Hematopoietic multipotent progenitor cell treated with erythropoietin and hydrocortisone succinate and interleukin-3 and kit ligand, for 8 days (in vitro differentiated cells): Measurements from ENCODE around the gene MRPS35.

Source experiments
- DNase-seq: peaks from one replicate; pipeline ENCODE4 v3.0.0-alpha.2; 2015

MRPS35 gene

DNA sequence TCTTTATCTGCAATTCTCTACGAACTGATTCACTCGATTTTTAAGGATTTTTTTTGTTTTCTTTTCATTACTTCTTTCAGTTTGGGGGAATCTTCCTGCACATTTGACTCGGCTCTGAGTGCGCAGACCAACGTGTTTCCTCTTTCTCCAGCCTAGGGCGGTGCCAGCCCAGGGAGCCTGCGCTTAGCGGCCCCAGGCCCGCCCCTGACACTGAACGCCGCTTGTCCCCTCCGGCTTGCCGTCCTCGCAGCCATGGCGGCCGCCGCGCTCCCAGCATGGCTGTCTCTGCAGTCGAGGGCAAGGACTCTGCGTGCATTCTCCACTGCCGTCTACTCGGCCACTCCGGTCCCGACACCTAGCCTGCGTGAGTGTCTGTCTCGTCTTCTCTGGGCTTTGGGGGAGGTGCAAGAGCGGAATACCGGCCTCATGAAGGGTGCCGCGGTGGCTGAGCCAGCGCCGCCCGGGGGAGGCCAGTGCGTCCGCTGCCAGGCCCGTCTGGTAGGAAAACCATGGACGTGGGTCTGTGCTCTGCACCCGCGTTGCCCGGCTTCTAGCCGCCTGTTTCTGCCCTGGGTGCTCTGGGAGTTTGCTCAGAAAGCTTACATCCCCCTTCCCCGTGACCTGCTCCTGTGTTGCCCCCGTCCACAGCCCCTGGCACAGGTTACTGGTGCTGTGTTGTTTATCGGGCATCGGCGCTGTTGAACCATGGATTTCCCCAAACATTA, at the start of gene MRPS35:
MRPS35 (plus strand) TSS at position 241 of the 725 bp plus-strand sequence; CDS start at position 253, 12 bp downstream.
- peak; percentile 90 for DNase-seq

DNA sequence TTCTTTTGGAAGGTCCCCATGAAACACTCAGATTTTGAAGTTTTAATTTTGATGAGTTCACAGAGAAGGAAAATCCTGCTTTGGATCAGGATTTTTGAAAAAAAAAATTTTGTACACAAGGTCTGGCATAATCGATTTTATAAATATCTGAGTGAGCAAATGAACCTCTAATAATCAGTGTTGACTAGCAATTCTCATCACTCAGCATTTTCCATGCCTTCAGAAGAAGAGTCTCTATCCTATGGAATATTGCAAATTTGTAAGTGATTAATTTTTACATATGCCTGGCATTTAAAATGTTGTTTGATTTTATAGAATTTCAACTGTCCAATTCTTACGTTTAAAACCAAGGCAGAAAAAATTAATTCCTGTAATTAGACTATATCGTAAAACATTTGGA, 44.9 kb upstream of the MRPS35 start:
- DNase-seq = no peak

DNA sequence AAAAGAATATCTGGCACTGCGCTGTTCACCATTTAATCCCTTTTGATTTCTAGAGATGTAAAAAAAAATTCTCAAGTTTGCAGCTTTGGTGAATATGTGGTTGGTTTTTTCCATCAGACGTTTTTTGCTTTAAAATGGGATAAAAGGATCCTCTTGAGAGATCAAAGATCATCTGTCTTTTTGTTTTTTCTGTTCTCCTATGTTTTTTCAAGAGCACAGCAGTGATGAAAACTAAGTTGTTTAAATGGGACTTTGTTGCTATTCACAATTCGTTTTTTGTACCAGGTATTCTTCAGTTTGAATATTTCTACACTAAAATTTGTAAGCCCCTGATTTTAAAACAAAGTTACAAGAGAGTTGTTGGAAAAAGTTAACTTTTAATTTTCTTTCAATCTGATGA, 44.1 kb upstream of the MRPS35 start:
- DNase-seq = no peak

DNA sequence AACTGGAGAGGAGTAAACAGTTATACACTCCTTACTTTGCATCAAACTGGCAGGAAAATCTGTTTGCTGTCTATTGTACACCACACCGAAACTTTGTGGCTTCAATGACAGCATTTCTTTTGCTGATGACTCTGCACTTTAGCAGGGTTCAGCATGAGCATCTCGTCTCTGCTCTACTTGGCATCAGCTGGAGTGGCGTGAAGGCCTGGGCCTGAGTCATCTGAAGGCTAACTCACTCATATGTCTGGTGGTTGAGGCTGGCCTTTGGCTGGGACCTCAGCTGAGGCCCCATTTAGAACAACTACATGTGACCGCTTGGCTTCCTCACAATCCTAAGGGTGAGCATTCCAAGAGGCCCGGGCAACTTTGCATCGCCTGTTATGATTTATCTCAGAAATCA, 43.1 kb upstream of the MRPS35 start:
- no peak for DNase-seq

DNA sequence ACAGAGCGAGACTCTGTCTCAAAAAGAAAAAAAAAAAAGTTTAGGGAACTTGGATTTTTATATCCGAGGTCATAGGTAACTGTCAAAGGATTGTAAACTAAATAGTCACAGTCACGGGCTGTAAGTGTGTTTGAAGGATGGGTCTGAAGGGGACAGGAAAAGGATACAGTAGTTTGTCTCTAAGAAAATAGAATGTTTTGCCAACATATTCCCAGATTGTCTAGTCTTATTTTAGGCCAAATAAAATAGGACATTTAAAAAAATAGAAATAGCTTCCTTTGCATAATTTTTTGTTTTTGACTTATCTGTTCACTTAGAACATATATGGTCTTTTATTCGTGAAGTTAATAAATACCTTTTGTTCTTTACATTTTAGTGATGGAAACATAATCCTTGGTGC, 38.6 kb upstream of the MRPS35 start:
- no peak for DNase-seq

DNA sequence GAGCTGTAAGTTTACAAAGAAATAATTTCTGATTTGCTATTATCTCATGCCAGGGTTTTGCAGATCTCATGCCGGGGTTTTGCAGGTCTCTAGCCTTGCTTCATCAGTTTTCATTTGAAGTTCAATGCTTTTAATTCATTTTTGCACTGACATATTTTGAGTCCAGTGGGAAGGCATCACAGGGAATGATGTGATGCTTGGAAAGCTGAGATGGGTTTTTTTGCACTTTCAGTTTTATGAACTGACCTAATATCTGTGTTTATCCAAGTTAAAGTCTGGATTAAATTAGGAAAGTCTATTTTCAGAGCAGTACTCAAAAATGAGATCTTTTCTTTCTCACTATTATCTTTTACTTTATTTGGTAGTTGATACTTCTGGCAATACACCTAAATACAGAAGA, 38.0 kb upstream of the MRPS35 start:
- no peak for DNase-seq

DNA sequence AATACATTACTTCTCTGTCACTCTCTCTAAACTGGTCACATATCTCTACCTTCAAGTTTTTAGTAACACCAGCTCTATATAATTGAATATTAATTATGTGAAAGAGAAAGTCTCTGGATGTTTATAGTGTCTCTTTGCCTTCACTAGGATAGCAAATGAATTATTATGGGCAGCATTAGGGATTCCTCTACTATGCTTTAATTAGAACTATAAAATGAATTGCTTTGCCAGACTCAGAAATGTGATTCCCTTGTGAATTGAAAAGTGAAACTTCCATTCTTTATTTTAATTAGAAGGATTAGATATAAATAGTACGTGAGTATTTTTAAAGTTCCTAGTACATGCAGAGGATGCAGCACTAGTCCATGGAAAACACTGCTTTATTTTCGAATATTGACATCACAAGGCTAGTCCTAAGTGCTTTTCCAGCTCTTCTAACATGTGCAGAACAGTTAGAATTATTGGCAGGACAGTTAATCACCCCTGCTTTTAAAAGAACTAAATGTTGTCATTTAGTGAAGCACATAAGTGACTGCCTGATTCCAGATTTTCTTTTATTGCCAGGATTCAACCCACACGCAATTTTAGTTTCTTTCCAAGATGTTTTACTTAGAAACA, 37.4 kb upstream of the MRPS35 start:
- no peak for DNase-seq

DNA sequence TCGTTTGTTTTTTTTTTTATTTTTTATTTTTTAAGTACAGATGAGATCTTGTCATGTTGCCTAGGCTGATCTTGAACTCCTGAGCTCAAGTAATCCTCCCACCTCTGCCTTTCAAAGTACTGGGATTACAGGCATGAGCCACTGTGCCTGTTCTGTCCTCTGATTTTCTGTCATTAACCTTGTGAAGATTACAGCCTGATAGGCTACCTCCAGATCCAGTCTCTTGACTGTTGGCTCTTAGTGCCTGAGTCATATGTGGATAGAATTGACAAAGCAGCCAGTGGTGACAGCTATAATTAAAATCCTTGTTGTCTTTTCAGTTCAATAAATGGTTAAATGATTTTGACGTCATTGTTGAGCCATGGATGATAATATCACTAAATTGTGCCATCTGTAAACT, 35.6 kb upstream of the MRPS35 start:
- DNase-seq = no peak

DNA sequence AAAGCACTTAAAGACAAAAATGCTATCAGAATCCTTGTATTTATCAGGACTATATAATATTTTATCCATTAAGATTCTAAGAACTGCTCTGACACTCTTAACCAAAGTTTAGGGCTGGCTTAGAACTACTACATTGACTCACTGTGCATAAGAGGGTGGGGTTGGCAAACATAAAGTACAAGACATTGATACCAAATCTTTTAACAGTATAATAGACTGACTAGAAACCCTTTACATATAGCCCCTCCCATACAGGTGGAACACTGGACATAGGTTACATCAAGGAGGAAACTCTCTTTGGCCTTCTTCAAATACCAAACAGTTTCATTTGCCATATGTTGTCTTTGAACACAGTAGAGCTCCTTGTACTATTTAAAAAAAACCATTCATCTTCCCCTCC, 30.0 kb upstream of the MRPS35 start:
- no peak for DNase-seq

DNA sequence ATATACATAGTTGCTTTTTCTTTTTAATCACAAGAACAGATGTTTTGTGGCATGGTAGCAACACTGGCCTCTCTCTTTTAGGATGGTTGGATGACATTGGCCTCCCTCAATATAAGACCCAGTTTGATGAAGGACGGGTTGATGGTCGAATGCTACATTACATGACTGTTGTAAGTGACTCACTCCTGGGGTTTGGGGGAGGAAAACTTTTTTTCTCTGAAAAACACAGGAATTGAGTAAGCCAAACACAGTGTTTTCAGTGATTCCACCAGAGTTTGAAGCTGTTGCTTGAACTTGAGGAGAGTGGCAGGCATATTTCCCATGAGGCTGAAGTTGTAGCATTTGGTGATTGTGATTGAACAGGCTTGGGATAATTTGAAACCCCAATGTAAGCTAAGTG, 28.1 kb upstream of the MRPS35 start:
- no peak for DNase-seq

DNA sequence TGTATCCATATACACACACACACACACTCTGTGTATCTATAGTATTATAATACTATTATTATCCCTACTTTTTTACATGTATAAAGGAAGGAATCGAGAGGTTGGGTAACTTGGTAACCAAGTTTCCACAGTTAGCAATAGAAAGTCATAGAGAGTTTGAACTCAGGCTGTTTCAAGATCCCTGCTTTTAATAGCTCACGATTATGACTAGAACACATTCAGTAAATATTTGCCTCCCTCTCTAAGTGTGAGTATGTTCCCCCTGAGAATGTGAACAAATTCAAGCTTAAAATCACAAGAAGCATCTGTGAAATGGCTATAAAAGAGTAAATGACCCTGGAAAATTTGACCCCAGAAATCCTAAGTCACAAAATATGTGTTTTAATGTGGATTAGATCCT, 25.4 kb upstream of the MRPS35 start:
- DNase-seq = no peak

DNA sequence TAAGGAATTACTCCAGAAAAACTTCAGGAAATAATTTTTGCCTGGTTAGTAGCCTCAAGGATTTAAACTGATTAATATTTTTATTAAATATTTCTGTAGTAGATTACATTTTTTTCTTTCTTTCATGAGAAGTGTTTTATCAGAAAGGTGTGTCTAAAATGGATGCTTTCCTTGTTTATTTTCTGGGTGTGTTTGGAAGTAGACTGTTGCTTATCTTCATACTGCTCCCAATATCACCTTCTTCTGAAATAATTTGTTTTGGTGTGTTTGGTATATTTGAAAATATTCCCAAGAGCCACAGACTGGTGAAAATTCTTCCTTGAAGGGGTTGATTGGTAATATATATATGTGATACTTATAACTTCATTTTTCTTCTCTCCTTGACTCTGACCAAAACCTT, 24.5 kb upstream of the MRPS35 start:
- DNase-seq = no peak

DNA sequence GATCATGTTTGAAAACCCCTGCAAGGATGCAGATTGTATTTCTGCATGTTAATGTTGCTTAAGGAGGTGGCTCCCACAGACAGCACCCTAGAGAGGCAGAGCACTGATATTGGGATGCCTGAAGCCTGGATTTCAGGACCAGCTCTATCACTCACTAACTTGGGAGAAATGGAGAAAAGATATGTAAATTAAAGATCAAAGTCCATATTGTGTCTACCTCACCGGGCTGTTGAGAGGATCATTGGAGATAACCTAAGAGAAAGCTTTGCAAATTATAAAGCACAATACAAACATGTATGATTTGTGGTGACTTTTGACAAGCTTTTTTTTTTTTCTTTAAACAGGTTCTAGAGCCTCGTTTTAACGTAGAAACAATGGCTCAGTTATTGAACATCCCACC, 22.0 kb upstream of the MRPS35 start:
- DNase-seq = no peak

DNA sequence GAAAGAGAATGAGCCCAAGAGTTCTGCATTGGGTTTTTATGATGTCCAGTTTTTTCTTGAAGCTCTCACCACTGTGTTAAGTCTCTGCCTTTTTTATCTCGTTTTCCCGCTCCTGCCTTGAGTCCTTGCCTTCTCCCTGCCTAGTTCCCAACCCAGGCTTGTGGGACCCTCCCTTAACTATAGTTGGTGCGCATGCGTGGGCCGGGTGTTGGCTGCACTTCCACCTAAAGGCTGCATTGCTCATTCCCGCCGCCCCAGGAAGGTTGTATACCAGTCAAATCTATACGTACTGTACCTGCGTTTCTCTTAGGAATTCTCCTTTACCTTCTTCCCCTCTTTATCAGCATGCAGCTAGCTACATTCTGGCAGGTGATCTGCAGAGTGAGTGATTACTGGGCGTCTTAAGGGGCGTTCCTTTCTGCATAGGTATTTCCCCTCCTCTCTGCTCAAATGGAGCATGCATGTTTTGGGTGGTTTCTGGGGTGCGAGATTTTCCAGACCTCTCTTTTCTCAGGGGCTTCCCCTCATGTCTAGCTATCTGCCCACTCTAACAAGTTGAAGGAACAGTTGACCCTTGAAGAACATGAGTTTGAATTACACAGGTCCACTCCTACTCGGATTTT, 21.0 kb upstream of the MRPS35 start:
- DNase-seq = no peak

DNA sequence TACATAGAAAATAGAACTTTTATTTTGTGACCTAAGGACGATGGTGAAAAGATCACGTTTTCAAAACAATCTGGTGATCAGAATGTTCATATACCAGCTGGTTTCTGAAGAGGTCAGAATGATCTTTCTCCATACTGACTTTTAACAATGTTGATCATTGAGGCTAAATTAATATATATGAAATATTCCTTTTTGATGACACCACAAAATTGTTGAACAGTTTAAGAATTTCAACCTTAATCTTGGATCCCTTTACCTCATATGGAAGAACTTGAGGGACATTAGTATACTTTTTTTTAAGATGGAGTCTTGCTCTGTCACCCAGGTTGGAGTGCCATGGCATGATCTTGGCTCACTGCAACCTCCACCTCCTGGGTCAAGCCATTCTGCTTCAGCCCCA, 17.2 kb upstream of the MRPS35 start:
- DNase-seq = no peak

DNA sequence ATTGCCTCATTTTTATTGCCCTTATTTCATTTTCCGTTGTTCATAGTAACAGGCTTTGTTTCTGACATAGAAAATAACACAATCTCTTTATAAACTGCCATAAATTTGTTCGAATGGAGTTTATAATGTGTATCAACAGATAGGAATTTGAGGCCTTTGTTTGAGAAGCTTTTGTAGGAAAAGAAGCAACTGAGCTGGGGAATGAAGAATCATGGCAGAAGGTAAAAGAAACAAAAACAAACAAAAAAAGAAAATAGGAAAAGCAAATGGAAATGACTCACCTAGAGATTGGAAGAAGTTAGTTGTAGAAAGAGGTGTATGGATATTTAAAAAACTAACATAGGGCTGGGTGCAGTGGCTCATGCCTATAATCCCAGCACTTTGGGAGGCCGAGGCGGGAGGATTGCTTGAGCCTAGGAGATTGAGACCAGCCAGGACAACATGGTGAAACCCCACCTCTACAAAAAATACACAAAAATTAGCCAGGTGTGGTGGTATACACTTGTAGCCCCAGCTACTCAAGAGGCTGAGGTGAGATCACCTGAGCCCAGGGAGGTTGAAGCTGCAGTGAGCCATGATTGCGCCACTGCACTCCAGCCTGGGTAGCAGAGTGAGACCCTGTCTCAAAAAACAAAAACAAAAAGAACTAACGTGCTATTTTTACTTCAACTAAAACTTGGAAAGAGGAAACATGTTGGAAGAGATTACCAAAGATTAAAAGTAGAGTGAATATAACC, 14.9 kb upstream of the MRPS35 start:
- no peak for DNase-seq

DNA sequence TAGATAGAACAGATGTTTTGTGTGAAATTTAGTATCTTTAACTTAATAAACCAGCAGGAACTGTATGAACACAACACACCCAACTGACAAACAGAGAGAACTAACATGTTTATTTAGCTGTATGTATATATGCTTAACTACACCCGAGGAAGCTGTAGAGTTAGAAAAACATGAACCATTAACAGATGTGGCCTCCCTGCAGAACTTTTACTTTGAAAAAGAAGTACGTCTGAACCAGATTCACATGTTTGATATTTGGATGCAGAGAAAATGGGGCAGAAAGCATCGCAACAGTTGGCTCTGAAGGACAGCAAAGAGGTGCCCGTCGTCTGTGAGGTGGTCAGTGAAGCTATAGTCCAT, 14.4 kb upstream of the MRPS35 start, which contains the start of gene REP15:
REP15 (plus strand) TSS at position 155 of the 360 bp plus-strand sequence; CDS start at position 271, 116 bp downstream.
- DNase-seq = no peak

DNA sequence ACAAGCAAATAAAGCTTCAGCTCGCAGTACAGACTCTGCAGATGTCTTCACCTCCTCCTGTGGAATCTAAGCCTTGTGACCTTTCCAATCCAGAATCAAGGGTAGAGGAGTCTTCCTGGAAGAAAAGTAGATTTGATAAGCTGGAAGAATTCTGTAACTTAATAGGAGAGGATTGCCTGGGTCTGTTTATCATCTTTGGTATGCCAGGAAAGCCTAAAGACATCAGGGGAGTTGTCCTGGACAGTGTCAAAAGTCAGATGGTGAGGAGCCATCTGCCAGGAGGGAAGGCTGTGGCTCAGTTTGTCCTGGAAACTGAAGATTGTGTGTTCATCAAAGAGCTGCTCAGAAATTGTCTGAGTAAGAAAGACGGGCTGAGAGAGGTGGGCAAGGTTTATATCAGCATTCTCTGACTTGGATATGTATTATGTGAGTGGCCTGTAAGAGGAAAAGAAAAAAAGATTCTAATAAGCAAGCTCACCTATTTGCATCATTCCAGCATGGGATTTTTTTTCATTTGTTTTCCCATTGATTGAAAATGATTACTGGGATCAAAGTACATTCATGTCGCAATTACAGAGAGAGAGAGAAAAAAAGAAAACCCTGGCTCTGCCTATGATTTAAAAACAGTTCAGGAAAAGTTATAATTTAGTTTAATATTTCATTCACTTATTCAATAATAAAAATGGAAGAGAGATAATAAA, 13.6 kb upstream of the MRPS35 start:
- no peak for DNase-seq

DNA sequence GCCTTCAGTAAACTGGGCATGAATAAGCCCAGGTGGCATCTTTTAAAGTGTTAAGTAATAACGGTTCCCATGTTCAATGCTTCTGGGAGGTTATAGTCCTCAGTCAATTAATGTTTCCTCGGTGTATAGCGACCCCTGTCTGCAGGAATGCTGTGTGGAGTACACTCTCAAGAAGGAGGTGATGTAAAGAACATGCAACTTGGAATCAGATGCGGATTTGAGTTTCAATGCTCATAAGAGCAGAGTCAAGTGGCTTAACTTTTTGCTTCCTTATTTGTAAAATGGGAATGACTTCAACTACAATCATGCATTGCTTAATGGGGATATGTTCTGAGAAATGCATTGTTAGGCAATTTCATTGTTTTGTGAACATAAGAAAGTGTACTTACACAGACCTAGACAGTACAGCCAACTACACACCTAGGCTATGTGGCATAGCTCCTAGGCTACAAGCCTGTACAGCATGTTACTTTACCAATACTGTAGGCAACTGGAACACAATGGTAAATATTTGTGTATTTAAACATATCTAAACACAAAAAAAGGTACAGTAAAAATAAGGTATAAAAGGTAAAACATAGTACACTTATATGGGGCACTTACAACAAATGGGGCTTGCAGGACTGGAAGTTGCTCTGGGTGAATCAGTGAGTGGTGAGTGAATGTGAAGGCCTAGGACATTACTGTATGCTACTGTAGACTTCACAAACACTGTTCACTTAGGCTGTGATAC, 6.7 kb upstream of the MRPS35 start:
- peak; percentile 80 for DNase-seq

DNA sequence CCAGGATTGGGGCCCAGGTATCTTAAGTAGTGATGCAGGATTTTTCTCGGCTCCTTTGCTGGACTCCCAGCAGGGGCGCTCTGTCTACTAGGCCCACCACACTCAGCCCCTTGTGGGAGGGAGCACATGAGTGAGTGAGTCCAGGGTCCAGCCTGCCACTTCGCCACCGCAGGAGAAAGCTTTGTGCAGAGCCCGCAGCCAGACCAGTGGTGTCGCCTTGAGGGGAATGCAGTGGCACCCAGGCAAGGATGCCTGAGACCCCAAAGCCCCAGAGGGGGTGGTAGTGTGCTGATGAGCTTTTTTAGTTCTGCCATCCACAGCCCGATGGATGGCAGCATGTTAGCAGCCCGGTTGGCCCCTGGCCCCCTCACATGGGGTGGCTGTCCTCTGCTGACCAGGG, 5.4 kb upstream of the MRPS35 start:
- DNase-seq = no peak

DNA sequence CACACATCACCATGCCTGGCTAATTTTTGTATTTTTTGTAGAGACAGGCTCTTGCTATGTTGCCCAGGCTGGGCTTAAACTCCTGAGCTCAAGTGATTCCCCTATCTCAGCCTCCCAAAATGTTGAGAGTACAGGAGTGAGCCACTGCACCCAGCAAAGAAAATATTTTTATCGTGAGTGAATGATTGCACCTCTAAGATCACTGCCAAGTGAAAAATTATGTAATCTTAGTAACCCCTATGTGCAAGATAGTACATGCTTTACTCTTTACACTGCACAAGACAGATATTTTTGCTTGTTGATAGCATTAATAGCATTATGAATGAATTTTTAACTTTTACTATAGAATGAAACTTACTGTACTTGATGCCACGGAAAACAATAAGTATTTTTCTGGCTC, 3.4 kb upstream of the MRPS35 start:
- DNase-seq = no peak

DNA sequence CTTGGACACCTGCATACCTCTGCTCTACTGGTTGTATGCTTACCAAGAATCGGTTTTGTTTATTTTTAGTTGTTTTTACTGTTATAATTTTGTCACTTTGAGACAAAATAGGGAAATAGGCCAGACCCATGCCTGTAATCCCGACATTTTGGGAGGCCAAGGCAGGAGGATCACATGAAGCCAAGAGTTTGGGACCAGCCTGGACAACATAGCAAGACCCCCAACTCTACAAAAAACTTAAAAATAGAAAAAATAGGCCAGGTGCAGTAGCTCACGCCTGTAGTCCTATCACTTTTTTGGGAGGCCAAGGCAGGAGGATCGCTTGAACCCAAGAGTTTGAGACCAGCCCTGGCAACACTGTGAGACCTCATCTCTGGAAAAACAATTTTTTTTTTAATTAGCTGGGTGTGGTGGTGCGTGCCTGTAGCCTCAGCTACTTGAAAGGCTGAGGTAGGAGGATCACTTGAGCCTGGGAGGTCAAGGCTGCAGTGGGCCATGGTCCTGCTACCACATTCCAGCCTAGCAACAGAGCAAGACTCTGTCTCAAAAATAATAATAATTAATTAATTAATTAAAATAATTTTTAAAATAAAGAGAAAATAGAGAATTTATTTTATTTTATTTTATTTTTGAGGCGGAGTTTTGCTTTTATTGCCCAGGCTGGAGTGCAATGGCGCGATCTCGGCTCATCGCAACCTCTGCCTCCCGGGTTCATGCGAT, 1.3 kb upstream of the MRPS35 start:
- no peak for DNase-seq
